Mucosa of descending colon (tissue), 3 donors: ENCODE results near the gene NTM. TPM values are rescaled to one million over a fixed set of nuclear protein-coding genes. Genes with fewer than 3 reads are reported as not detected.

ENCODE experiments used
- ATAC-seq: fragments of 200-7000 bp; cut with Tn5 transposase; one replicate; pipeline ENCODE4 v1.9.1; 2020; ENCODE audit warnings: mild to moderate bottlenecking, moderate library complexity
- DNase-seq, 3 donors: peaks; one replicate each; pipeline ENCODE4 v3.0.0-alpha.2; 2020
- H3K36me3 ChIP-seq: fragments of 200-600 bp; one replicate; pipeline ENCODE4 v1.8.0; 2021; ENCODE audit warnings: low read depth, mild to moderate bottlenecking
- H3K4me1 ChIP-seq: fragments of 200-600 bp; one replicate; pipeline ENCODE4 v1.8.0; 2021; ENCODE audit warnings: low read depth, mild to moderate bottlenecking
- H3K4me3 ChIP-seq: fragments of 200-600 bp; one replicate; pipeline ENCODE4 v1.8.0; 2021; ENCODE audit warnings: mild to moderate bottlenecking
- H3K9me3 ChIP-seq: fragments of 200-600 bp; one replicate; pipeline ENCODE4 v1.8.0; 2021; ENCODE audit warnings: mild to moderate bottlenecking
- intact Hi-C, 2 donors: fragments of 100-400 bp; cut with DNase I in 1 of 2; cut with micrococcal nuclease in 1 of 2; formaldehyde crosslinking; loops; one replicate each; pipeline versions ENCODE4 v1.11.0 to v1.11.1; 2022; cut with DNase I, micrococcal nuclease
- total RNA-seq, 3 donors: library from RNA; stranded (reverse); fragmentation: NEBNext Ultra II Directional in 2 of 3; extraction: Animal tissue kit (Norgen Biotek cat#: 25700) in 2 of 3; gene quantifications; one replicate each; pipeline versions ENCODE4 v1.2.1 to v1.2.4, GENCODE V29; 2021 to 2023
- TF ChIP-seq, protein P1 (sequence below): fragments of 200-600 bp; IDR thresholded peaks from one replicate; pipeline ENCODE4 v1.8.0; 2022; ENCODE audit warnings: antibody characterized with exemption, mild to moderate bottlenecking
- donor health status: DM: no; HTN: no; CAD: no; lungs with moderate emphysema.
- donor health status: DM: no; HTN: no; CAD: no.
- donor health status: DM: no; HTN: yes; CAD: no.

NTM gene
- total RNA-seq, 3 donors from 2014 or later: 0.64 to 7.7 (median 1.2) TPM

DNA sequence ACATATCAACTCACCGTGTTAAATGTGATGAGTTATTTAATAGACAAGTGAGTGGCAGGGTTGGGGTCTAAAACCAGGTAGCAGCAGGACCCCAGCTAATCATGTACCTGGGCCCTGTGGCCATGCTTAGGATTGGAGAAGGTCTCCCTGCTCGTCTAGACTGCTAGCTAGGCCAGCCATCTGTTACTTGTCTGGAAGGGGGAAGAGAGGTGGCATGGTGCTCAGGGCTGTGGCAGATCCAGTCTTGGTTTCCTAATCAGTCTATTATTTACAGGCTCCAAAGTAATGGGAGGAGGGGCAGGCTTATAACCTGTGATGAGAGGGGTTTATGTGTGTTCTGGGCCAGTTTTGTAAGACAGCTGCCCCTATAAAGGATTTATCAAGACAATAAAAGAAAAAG, 105.9 kb downstream of the NTM start:
- no peak for DNase-seq
- no peak for ATAC-seq
- no peaks in the 10 kb centered on the region for H3K4me1 ChIP-seq
- H3K9me3 ChIP-seq: no peaks in the 10 kb centered on the region
- intact Hi-C loops: no loop called here
- no peaks in the 10 kb centered on the region for H3K36me3 ChIP-seq
- H3K4me3 ChIP-seq: no peak overlapping the region
- TF ChIP-seq, protein P1, sequence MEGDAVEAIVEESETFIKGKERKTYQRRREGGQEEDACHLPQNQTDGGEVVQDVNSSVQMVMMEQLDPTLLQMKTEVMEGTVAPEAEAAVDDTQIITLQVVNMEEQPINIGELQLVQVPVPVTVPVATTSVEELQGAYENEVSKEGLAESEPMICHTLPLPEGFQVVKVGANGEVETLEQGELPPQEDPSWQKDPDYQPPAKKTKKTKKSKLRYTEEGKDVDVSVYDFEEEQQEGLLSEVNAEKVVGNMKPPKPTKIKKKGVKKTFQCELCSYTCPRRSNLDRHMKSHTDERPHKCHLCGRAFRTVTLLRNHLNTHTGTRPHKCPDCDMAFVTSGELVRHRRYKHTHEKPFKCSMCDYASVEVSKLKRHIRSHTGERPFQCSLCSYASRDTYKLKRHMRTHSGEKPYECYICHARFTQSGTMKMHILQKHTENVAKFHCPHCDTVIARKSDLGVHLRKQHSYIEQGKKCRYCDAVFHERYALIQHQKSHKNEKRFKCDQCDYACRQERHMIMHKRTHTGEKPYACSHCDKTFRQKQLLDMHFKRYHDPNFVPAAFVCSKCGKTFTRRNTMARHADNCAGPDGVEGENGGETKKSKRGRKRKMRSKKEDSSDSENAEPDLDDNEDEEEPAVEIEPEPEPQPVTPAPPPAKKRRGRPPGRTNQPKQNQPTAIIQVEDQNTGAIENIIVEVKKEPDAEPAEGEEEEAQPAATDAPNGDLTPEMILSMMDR: no peak

DNA sequence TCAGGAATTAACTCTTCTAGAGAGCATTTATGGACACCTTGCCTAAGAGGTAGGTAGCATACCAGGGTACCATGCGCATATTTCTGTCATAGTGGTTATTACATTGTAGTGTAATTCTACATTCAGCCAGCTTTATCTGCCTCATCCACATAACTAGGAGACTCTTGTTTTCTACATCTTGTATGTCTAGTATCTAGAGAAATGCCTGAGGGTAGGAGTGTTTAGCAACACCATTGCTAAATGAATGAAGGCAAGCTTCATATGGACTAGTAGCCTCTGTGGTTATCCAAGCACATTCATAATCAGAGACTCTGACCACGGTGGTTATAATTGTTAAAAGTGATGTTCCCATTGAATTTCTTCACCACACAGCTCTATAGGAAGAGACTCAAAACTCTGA, 107.9 kb downstream of the NTM start:
- TF ChIP-seq, protein P1: no peak
- DNase-seq (no peak), ATAC-seq (no peak)
- no peaks in the 10 kb centered on the region for H3K36me3 ChIP-seq
- H3K4me1 ChIP-seq: no peaks in the 10 kb centered on the region
- H3K4me3 ChIP-seq: no peak overlapping the region
- no peaks in the 10 kb centered on the region for H3K9me3 ChIP-seq
- intact Hi-C loops: no loop called here

DNA sequence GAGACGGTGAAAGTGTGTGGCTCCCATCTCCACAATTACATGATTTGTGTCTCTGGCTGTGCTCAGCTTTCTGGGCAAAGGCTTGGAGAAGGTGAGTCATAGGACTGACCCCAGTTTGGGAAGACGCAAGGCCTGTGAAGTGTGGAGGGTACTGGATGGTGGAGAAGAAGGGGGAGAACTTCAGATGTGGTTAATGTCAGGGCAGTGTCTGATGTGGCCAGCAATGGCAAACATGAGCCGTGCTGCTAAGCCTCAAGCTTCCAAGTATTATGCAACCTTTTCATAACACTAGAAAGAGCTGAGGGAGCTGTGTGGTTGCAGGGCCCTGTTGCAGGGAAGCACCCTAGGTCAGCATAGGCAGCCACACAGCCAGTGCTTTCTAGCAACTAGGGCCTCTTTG, 110.9 kb downstream of the NTM start:
- peak; percentile 9 for ATAC-seq
- DNase-seq: no peak
- no peaks in the 10 kb centered on the region for H3K4me1 ChIP-seq
- no peaks in the 10 kb centered on the region for H3K36me3 ChIP-seq
- no peak overlapping the region for H3K4me3 ChIP-seq
- intact Hi-C loops: no loop called here
- H3K9me3 ChIP-seq: no peaks in the 10 kb centered on the region
- TF ChIP-seq, protein P1: no peak

DNA sequence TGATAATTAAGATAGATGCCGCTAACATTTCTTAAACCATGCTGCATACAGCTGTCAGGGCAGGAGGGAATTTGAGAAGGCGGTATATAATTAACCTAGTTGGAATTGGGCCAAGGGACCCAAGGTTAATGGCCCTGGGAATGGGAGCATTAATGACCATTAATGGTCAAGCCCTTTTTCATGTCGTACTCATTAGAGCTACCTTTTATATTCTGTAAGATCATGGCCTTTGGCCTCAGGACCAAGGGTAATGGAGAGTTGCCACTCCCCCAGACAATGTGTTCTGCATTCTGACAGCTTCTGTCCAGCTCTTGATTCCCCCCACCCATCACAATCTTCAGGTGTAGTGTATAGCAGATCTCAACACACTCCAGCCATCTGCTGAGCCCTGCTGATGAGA, 111.6 kb downstream of the NTM start:
- TF ChIP-seq, protein P1: no peak
- intact Hi-C loops: no loop called here
- Histone ChIP-seq H3K9me3 (no peaks in the 10 kb centered on the region), H3K4me1 (no peaks in the 10 kb centered on the region), H3K4me3 (no peak overlapping the region), H3K36me3 (no peaks in the 10 kb centered on the region)
- ATAC-seq: no peak
- no peak for DNase-seq

DNA sequence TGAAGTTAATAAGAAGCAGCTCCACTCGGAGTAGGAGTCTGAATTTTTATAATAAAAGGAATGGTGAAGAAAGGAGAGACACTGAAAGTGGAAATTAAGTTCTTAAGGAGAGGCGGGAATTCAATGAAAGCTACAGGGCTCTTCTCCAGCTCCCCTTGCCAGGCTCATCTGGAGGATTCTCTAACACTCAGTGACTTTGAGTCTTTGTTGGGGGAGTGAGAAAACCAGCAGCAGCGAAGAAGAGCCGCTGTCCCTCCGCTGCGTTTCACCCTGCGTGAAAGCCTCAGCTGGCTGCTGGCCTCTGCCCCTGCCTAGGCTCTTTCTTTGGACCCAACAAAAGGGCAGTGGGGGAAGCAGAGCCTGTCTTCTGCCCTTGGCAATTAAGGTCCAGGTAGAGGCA, 113.0 kb downstream of the NTM start:
- intact Hi-C loops: no loop called here
- DNase-seq: no peak
- TF ChIP-seq, protein P1: no peak
- H3K4me3 ChIP-seq: no peak overlapping the region
- H3K4me1 ChIP-seq: no peaks in the 10 kb centered on the region
- no peaks in the 10 kb centered on the region for H3K36me3 ChIP-seq
- no peak for ATAC-seq
- H3K9me3 ChIP-seq: no peaks in the 10 kb centered on the region

DNA sequence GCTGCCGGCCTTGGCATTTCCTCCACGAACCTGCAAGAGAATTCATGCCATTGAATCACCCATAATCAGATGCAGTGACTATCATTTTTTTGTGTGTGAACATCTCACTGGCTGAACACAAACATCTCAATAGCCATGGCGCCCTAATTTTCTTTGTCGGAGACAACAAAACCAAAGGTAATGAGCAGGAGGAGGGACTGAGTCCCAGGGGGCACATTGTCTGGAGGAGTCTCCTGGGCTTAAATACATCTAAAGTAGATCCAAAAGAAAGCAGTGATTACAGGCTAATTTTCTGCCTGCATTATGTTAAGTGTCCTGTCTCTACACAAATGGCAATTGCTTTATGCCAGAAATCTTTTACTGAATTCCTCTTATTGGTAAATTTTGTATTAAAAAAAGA, 113.5 kb downstream of the NTM start:
- H3K36me3 ChIP-seq: no peaks in the 10 kb centered on the region
- H3K4me1 ChIP-seq: no peaks in the 10 kb centered on the region
- no peak overlapping the region for H3K4me3 ChIP-seq
- intact Hi-C loops: no loop called here
- no peak for DNase-seq
- no peak for ATAC-seq
- TF ChIP-seq, protein P1: no peak
- no peaks in the 10 kb centered on the region for H3K9me3 ChIP-seq
